GM21515 (cell line): ENCODE data around the gene COL1A1.

Source experiments
- ATAC-seq: cut with Tn5 transposase; IDR thresholded peaks from one replicate; pipeline ENCODE4 v1.9.1; 2021; ENCODE audit not compliant: unreplicated experiment

Gene COL1A1

GRCh38 chr17:50187751-50188530 is 13.5 kb downstream of the COL1A1 start:
- no peak for ATAC-seq

- ATAC-seq, result no peak
These were observed 14.1 kb downstream of the COL1A1 start for GRCh38 chr17:50187394-50187725.

GRCh38 chr17:50186661-50187393 is 14.6 kb downstream of the COL1A1 start:
- ATAC-seq, result no peak

- ATAC-seq, result no peak
These were observed 15.6 kb downstream of the COL1A1 start for GRCh38 chr17:50185631-50186471.

DNA sequence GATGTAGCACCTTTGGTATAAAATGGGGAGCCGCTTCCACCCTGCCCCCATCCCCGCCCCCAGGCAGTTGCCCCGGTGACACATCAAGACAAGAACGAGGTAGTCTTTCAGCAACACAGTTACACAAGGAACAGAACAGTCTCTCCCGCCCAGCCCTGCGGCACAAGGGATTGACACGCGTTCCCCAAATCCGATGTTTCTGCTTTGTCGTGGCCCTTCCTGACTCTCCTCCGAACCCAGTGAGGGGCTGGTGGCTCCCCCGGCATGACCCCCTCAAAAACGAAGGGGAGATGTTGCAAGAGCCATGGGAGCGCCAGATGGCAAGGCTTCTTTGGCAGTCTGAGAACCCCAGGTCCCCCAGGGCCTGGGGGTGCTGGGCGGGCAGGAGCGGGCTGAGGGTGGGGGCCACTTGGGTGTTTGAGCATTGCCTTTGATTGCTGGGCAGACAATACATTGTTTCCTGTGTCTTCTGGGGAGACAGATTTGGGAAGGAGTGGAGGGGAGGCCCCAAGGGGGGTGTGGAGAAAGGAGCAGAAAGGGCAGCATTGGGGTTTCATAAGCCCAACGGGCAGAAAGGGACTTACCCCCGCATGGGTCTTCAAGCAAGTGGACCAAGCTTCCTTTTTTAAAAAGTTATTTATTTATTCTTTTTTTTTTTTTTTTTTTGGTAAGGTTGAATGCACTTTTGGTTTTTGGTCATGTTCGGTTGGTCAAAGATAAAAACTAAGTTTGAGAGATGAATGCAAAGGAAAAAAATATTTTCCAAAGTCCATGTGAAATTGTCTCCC is 16.6 kb downstream of the COL1A1 start:
- ATAC-seq, result no peak

DNA sequence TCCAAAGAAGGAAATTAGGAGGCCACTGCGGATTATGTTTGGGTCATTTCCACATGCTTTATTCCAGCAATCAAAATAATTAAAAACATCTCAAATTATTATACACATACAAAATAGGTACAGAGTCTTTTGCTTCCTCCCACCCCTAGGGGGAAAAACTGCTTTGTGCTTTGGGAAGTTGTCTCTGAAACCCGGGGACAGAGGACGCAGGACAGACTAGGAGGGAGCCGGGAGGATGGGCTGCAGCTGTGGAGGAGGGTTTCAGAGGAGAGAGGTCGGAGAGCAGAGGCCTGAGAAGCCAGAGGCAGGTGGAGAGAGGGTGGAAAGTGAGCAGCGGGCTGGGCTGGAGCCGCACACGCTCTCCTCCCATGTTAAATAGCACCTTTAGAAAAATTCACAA is 17.4 kb downstream of the COL1A1 start:
- ATAC-seq, result no peak

DNA sequence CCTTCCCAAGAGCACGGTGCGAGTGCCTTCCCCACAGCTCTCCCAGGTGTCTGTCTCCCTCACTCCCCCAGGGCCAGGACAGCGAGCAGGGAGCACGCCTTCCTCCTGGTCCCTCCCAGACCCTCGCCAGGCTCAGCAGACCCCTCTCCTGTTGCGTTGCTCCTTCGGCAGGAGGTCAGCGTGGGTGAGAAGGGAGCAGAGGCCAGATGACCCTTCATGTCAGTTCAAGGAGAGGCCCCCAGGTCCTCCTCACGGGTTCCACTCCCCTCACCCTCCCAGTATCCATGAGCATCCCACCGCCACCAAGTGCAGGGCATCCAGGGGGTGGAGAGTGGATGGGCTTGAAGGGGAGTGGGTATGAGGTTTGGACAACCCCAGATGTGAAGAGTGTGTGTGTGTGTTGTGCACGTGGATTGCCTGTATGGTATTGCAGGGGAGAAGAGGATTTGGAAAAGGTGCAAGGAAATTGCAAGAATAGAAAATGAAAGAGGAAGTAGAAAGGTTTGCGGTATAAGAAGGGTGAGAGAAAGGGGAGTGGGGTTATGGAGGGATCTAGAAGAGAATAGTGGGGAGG is 17.9 kb downstream of the COL1A1 start:
- ATAC-seq, result no peak

DNA sequence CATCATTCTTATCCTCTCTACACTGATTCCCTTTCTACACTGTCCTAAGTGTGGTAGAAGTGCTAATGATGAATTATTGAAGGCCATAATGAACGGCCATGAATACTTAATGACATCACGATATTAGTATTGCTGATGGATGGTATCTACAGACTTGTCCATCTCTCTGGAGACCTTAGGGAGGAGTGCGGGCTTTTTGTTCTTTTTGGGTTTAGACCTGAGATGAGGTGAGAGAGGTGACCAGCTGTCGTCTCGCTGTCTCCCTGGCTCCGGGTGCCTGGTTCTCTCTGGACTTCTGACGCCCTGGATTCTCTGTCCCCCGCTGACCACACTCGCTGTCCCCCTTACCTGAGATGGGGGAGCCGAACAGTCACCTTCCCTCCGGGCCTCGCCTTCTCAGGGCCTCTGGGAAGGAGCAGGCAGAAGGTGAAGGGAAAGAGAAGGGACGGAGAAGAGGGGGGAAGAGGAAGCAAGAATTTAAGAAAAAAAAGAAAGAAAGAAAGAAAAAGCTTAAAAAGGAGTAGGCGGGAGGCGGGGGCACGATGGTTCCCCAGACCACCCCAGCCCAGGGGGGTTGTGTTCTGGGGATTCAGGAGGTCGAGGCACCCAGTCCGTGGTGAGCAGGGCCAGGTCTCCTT is 18.5 kb downstream of the COL1A1 start:
- ATAC-seq, result no peak

- no peak for ATAC-seq
These were observed 19.6 kb downstream of the COL1A1 start for GRCh38 chr17:50181591-50182560.

GRCh38 chr17:50181144-50181543 is 20.3 kb downstream of the COL1A1 start:
- no peak for ATAC-seq

GRCh38 chr17:50180620-50181019 is 20.8 kb downstream of the COL1A1 start:
- no peak for ATAC-seq

DNA sequence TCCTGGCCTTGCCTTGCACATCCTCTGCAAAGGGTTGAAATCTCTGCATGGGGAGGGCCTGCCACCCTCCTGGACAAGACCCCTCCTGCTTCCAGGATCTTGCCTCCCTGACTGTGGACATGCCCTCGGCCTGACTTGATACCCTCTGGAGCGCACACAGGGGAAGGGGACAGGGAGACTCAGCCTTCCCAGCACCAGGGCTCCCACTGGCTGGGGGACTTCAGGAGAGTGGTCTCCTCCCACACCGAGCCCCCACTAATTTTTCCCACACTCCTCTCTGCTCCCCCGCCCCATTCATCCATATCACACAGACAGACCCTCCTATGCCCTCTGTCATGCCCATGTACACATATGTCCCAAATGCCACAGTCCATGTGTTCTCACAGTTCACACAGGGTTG is 21.3 kb downstream of the COL1A1 start:
- no peak for ATAC-seq

DNA sequence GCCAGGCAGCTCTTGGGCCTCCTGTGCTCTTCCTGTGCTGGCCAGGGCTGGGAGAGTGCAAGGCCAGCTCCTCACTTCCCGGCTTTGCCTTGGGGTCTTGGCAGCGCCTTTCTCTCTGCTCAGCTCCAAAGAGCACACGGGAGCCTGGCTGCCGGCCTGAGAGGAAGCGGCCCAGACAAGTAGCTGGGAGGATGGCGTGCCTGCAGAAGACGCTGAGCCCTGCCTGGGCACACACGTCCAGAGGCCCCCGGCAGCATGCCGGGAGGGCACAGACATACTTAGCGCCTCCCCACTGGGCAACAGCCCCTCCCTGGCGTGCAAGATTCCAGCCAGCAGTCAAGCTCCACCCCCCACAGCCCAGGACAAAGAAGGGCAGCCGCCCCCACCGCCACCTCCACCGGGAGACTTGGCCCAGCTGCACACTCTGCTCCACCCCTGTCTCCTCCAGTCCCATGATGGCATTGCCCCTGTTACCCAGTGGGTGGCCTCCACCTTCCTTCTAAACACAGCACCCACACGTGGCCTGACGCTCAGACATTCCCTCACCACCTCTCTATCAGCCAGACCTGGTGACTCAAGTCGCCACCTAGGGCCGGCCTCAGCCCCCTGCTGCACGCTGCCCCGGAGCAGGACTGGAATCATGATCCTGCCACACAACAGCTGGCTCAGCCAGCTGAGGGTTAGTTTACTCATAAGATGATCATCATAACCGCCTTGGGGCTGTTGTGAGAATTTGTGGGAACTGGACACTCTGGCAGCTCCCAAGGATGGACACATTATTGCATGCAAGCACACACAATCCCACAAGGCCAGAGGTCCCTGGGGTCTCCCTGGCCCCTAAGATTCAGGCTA is 23.2 kb downstream of the COL1A1 start:
- ATAC-seq, result no peak

DNA sequence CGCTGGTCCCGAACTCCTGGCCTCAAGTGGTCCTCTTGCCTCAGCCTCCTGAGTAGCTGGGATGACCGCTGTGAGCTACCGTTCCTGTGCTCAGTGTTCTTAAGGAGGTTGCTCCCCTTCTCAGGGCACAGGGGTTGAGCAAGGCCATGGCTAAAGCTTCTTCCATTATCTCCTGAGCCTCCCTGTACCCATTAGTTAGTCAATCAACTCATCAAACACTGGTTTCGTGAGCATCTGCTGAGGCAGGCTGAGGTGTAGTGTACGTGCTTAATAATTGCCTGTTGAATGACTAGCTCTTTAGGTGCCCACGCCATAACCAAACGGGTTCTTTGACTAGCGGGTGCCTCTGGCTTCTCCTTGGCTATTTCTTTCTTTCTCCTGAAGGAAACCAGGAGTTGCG is 24.0 kb downstream of the COL1A1 start:
- ATAC-seq, result no peak

- ATAC-seq, result no peak
These were observed 24.7 kb downstream of the COL1A1 start for GRCh38 chr17:50176559-50177357.

DNA sequence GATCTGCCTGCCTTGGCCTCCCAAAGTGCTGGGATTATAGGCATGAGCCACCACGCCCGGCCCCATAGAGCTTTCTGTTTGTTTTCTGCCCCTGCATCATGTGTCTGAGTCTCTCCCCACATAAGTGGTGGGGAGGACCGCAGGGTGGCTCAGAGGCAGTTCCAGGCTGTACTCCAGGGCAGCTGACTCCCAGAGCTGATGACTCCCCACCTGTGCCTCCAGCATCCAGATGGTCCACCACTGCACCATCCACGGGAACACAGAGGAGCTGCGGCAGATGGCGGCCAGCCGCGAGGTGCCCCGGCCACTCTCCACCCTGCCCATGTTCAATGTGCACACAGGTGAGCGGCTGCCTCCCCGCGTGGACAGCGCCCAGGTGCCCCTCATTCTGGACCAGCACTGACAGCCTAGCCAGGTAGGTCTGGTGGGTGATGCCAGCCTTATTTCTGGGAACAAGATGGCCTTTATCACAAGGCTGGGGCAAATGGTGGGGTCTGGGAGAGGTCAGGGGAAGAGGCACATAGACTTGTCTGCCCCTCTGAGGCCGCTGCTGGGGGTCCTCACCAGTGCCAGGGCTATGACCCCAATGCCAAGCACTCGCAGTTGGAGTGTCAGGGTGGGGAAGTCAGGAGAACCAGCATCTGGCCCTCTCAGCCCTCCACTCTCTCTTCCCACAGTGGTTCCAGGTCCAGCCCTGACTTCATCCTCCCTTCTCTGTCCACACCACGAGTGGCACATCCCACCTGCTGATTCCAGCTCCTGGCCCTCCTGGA is 26.2 kb downstream of the COL1A1 start:
- no peak for ATAC-seq
